D341Med (cell line): Measurements from ENCODE around the gene FPR2.
"Not testable (repeated sequence)": the region's sequence is repeated elsewhere in the genome, so short reads cannot be mapped to it uniquely, and the experiment has no call there.

Experiments
- DNase-seq: peaks from one replicate; pipeline ENCODE4 v3.0.0; 2012; ENCODE audit warnings: low spot score

Gene FPR2

DNA sequence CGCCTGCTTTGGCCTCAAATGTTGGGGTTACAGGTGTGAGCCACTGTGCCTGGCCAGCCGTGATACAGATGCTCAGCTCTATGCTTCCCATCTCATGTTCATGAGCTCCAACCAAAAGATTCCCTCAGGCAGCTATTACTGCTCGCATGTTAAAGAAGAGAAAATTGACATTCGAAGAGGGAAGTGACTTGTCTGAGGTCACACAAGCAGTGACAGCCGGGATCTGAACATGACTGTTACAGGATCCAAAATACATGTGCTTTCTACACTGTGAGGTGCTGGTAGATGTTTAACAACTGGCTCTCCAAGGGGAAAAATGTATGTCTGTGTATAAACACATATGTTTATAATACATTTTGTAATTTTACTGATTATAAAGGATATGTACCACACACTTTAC lies 20.6 kb upstream of the FPR2 start:
- no peak for DNase-seq

DNA sequence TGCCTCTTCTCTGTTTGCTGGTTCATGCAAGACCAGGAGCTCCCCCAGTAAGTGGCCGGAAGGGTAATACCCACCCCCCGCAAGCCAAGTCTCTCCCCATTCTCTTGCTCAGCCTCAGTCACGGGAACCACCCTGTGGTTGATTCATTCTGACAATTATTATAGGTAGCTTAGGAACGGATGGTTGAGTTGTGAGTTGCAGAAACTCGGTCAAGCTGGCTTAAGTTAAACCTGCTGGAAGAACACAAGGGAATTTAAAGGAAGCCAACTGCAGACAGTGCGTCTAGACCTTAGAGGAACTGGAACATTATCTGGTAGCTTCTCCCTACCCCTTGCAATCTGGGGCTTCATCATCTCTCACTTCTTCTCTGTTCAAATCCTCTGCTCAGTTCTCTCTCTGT lies 18.2 kb upstream of the FPR2 start:
- no peak for DNase-seq

DNA sequence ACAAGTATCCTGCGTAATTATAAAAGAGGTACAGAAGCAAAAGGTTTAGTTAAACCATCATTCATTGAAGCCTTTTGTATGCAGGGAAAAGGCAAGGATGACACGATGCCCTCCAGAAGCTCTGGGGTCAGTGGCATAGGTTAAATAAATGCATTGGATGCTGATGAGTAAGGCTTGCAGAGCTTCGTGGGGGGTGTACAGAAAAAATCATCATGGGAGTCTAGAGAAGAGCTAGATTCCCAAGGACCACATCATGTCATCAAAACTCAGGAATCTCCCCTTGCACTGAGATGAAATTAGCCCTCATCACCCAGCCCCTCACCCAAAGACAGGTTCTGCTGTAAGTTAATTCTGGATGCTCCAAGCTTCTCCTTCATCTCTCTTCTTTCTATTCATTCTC lies 17.6 kb upstream of the FPR2 start:
- DNase-seq = no peak

DNA sequence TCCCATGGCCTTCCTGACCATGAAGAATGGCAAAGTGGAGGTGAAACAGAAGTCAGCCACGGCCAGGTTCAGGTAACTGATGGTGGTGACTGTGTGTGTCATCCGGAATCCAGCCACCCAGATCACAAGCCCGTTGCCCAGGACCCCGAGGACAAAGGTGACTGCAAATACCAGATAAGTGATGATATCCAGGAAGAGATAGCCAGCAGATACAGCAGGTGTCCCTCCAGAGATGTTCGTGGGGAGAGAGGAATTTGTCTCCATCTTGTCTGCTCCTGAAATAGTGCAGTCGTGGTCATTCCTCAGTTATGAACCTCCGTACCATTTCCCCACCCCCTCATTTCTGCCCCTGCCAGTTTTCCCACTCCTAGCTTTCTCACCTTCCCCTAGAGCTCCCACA lies 14.2 kb upstream of the FPR2 start:
- no peak for DNase-seq

DNA sequence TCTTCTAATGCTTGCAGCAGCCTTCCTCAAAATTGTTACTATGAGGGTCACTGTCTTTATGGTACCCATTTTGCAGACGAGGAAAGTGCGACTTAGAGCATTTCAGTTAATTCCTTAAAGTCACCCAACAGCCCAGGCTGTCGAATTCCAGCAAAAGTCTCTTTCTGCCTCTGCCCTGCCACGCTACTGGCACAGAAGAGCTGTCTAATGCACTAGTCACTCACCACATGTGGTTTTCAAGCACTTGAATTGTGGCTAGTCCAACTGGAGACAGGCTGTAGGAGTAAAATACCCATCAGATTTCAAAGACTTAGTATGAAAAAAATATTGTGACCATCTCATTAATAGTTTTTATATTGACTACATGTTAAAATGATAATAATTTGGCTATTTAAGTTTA lies 11.0 kb upstream of the FPR2 start:
- no peak for DNase-seq

DNA sequence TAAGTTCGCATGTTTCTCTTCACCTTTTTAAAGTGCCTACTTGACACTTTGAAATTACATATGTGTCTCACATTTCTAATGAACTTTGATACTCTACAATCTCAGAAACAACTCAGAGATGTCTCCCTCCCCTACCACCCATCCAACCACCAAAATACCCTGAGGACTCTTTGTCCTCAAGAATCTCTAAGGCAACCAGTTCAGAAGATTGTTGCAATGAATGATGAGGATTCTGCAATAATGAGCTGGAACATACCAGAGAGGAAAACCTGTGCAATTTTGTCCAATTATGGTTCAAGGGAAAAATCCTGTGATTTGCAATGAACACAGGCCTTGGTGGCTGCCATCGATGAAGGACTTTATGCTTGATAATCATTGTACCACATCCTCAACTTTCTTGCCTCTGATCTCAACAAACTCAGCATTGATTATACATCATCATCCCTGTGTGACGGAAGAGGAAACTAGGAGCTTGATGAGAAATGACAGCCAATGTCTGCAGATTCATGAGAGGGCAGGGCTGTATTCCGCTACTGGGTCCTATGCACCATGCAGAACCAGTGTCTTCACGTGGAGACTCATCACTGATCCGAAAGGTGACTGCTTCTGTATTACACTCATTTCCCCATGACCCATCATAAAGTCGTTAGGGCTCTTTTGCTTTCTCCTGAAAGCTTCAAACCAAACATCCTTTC lies 10.4 kb upstream of the FPR2 start:
- DNase-seq = no peak

DNA sequence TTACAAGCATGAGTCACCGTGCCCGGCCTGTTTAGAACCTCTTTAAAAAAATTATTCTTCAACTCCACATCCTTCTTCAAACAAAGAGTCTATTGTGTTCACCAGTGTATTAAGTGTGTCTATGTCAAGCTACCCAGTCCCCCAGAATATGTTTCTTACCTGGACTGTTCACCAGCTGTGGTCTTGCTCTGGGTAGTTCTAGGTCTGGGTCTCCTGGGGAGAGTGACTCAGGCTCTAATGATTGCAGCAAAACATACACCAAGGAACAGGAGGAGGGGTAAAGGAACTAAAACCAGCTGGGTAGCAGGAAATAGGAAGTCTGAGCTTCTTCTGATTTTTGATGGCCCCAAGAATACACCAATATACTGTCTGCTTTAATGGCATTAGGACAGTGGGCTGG lies 9.3 kb upstream of the FPR2 start, which contains the start of gene FPR1:
Gene FPR1 (minus strand): TSS at position 224 of the 400 bp plus-strand sequence. CDS start 4,884 bp downstream, outside the sequence.
- DNase-seq = no peak

DNA sequence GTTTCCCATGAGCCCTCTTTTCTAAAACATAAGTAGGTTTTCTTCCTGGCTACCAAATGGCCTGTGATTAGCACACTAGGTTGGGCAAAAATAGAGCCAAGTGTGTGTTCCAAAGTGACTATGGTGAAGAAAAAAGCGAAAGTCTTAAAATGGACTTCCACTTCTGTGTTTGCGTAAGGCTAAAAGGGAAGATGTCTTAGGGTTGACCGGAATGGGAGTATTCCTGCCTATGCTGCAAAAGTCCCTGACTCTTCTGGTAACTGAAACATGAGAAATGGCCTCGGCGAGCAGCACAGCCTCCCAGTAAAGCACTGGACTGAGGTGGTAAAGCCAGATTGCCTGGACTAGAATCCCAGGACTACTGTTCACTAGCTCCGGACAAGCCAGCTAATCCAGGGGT lies 6.9 kb upstream of the FPR2 start:
- no peak for DNase-seq

DNA sequence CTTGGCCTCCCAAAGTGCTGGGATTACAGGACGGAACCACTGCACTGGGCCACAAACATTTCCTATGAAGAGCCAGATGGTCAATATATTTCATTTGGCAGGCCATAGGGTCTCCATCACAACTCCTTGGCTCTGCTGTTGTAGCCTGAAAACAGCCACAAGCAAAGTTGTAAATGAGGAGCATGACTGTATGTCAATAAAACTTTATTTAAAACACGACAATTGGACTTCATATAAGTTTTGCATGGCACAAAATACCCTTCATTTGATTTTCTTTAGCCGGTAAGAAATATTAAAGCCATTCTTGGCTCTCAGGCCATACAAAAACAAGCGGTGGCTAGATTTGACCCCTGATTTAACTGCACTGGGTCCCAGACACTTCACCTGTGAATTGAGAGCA lies 6.2 kb upstream of the FPR2 start:
- DNase-seq = no peak

DNA sequence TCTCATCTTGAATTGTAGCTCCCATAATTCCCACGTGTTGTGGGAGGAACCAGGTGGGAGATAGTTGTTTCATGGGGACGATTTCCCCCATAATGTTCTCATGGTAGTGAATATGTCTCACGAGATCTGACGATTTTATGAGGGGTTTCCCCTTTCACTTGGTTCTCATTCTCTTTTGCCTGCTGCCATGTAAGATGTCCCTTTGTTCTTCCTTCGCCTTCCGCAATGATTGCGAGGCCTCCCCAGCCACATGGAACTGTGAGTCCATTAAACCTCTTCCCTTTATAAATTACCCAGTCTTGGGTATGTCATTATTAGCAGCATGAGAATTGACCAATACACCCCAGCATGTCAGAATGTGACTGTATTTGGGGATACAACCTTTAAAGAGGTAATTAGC lies 5.4 kb upstream of the FPR2 start:
- DNase-seq = no peak

DNA sequence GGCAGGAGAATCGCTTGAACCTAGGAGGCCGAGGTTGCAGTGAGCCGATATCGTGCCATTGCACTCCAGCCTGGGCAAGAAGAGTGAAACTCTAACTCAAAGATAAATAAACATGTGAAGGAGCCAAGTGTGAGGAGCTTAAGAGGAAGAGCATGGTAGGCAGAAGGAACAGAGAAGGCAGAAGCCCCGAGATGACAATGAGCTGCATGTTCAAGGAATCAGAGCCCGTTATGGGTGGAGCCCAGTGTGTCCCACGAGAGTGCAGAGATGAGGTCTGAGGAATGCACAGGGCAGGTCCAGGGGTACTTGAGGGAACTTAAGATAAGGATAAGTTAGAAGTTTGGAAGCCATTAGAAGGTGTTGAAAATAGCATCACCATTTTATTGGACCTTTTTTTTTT lies 716 bp downstream of the FPR2 start:
- DNase-seq = no peak

DNA sequence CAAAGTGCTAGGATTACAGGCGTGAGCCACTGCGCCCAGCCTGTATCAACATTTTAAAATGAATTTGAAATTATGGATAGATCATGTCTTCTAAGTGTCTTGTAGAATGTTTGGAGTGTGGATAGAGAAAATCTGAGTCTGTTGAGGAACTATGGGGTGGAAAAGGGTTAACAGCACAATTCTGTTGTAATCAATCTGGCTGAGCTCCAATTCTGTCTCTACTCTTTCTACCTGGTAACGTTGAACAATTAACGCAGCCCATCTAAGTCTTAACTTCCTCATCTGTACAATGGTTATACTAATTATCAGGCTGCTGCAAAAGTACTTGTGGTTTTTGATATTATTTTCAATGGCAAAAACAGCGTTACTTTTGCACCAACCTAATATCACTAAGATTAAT lies 4.1 kb downstream of the FPR2 start:
- DNase-seq = no peak

DNA sequence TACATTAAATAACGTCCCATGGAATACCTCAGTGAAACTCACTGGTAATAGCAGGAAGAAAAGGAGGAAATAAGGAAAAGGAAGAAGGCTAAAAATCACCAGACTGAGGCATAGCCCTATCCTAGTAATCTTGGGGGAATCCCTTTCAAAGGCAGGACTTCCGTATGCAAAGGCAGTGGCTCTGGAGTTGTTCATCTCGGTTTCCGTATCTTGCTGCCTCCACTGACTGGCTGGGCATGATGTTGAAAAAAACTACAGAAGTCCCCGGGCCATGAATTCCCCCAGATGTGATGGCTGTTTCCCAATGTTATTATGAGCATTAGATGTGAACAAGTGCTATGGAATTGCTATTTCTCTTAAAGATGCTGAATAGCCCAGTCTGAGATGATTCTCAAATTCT lies 5.5 kb downstream of the FPR2 start:
- DNase-seq = no peak

DNA sequence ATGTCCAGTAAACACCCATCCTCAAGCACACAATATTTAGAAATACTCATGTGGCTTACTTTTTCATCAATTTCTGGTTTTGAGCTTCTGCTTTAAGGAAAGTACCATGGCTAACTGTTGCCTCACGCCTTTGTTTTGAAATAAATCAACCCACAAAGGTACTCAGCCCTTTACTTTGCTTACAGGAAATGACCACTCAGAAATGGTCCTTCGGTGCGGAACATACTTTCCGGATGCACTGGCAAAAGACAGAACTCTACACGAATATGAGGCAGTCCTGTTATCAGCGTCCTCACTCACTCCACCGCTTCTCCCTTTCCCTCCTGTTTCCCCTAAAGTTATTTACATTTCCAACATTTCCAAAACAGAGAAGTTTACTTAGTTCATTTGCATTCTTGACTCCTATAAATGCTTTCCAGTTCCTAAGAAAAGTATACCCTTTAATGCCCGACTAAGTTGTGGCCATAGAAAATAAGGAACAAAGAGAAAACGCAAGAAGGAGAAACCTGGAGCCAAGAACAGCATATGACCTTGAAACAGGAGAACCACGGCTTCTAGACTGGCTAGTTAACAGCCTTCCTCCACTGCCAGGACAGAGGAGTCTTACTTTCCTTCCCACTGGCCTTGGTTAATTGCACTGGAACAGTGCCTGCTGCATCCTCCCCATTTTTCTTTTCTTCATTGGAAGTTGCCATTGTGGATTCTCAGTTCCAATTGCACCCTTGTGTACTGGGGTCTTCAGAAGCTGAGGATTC lies 10.6 kb downstream of the FPR2 start:
- DNase-seq = no peak

DNA sequence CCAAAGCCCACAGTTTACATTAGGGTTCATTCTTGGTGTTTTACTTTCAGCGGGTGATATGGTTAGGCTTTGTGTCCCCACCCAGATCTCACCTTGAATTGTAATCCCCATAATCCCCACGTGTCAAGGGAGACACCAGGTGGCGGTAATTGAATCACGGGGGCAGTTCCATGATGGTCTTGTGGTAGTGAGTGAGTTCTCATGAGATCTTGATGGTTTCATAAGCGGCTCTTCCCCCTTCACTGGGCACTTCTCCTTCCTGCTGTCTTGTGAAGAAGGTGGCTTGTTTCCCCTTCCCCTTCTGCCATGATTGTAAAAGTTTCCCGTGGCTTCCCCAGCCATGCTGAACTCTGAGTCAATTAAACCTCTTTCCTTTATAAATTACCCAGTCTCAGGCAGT lies 12.0 kb downstream of the FPR2 start:
- no peak for DNase-seq

DNA sequence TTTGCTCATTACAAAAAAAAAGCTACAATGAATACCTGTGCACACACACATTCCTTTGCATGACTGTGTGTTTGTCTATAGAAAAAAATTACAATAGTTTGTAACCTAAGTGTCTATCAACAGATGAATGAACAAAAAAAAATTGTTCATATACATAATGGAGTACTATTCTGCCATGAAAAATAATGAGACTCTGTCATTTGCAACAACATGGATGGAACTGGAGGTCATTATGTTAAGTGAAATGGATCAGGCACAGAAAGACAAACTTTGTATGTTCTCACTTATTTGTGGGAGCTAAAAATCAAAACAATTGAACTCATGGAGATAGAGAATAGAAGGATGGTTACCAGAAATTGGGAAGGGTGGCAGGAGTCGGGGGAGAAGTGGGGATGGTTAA lies 15.6 kb downstream of the FPR2 start:
- DNase-seq = not testable (repeated sequence)

DNA sequence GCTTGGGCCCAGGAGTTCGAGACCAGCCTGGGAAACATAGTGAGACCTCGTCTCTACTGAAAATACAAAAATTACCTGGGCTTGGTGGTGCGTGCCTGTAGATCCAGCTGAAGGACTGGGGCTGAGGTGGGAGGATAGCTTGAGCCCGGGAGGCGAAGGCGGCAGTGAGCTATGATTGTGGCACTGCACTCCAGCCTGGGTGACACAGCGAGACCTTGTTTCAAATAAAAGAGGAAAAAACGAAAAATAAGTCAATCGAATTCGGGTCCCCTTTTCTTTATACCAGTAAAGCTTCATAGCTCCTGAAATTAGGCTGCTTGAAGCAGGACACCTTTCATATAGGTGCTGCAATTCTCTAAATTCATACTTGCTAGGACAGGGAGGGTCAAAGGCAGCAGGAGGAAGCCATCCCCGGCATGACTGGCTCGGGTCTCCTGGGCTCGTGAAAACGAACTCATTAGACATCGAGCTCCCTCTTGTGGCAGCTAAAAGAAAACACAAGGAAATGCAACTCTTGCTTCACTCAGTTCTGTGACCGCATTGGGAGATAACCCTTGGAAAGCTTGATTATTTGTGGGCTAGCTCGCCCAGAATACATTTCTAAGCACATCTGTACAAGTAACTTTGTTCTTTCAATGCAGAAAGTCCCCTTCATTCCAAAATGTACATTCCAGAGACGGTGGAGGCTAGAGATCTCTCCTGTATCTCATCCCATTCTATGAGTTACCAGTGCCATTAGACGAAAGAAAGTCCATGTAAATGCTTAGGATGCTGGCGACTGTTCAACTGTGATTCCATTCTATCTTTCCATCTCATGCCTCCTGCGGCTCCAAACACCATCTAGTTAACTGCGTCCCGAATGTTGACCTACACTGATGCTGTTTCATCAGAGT lies 16.8 kb downstream of the FPR2 start:
- DNase-seq = peak; percentile 79

DNA sequence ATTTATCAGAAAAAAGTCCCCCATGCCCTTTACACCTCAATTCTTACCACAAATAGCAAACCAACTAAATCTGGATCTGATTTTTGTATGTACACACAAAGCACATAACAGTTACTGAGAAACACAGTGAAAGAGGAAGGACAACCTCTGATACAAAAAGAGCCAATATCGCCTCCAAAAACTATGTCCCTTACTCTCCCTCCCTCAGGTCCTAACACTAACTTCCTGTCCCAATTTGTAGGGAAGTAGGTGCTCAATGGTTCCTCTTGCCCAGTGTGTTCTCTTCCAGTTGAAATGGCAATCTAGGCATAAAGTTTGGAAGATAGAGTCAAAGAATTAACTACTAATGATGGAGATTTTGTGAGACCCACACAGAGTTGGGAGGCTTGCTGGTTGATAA lies 18.2 kb downstream of the FPR2 start:
- DNase-seq = no peak

DNA sequence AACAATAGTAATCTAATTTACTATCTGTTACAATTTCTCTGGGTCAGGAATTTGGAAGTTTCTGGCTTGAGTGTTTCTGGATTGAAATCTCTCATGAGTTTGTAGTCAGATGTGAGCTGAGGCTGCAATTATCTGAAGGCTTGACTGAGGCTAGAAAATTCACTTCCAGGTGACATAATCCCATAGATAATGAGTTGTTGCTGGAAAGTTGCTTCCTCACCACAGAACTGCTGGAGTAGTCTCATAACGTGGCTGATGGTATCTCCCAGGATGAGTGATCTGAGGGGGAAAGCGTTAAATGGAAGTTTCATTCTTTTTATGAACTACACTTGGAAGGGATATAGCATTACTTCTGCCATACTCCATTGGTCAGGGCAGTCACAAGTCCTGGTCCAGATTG lies 18.7 kb downstream of the FPR2 start:
- DNase-seq = no peak

DNA sequence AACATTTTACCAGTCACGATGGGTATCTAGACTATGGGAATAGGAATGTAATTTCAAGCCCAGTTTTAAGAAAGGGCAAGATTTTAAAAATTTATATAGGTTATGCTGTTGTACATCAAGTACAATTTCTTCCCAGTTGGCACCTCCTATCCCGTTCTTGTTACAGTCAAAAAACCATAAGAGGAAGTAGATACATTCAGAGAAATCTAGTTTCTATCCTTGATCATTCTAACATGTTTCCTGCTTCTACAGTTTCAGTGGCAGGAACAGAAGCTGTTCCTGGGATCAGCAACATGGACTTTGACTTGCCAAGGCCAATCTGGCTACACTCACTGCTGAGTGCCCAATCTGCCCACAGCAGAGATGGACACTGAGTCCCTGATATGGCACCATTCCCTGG lies 19.3 kb downstream of the FPR2 start:
- no peak for DNase-seq

DNA sequence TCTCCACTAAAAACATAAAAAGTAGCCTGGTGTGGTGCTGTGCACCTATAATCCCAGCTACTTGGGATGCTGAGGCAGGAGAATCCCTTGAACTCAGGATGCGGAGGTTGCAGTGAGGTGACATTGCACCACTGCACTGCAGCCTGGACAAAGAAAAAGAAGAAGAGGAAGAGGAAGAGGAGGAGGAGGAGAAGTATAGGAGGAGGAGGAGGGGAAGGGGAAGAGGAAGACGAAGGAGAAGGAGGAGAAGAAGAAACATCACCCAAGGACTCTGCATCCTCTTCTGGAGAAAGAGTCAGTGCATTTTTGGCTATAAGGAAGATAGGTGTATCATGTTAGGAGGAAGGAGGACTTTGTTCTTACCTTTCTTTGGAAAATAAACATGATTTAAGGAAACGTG lies 21.0 kb downstream of the FPR2 start:
- no peak for DNase-seq

DNA sequence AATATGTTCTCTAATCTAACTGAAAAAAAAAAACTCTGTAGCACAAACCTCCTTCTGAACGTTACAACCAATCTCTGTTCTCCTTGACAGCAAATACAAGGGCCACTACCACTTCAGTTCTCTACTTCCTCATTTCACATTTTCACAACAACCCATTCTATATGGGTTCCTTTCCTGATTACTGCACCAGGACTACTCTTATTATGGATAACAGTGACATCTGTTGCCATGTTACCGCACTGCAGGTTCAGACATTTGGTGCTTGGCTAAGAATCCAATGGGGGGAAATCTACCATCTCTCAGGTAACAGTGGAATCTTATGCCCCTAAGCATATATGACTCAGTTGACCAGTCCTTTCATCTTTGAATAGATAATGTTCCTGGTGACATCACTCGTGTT lies 22.4 kb downstream of the FPR2 start:
- no peak for DNase-seq
